GM18520 (cell line): ENCODE measurements around the gene SLC29A2.
A peak's percentile ranks its signal among the peaks of the same experiment; 100 is the strongest.
"Not testable (repeated sequence)": the region's sequence is repeated elsewhere in the genome, so short reads cannot be mapped to it uniquely, and the experiment has no call there.

Experiments
- ATAC-seq: cut with Tn5 transposase; IDR thresholded peaks from one replicate; pipeline ENCODE4 v1.9.1; 2021; ENCODE audit not compliant: unreplicated experiment

The SLC29A2 gene

DNA sequence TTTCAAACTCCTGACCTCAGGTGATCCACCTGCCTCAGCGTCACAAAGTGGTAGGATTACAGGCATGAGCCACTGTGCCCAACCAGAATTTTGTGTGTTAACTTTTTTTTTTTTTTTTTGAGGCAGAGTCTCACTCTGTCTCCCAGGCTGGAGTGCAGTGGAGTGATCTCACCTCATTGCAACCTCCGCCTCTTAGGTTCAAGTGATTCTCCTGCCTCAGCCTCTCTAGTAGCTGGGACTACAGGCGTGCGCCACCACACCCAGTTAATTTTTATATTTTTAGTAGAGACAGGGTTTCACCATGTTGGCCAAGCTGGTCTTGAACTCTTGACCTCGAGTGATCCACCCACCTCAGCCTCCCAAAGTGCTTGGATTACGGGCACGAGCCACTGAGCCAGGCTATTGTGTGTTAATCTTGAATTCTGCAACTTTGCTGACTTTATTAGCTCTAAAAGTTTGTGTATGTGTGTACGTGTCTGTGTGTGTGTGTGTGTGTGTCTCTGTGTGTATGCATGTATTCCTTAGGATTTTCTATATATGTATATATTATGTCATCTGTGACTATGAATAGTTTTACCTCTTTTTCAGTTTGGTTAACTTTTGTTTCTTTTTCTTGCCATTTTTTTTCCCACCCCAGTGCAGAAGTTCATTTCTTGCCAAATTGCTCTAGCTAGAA is 20.9 kb downstream of the SLC29A2 start:
- ATAC-seq = not testable (repeated sequence)

DNA sequence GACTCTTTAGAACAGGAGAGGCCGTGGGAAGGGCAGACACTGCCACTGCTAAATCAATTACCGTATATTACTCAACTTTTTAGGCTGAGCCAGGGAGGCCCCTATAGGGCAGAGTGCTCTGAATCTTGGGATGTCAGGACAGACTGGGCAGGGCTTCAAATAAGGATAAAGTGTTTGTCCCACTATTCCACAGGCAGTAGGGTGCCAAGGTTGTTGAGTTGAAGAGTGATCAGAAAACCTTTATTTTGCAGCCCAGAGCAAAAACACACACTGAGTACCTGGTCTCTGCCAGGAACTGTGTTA is 22.5 kb downstream of the SLC29A2 start:
- no peak for ATAC-seq

DNA sequence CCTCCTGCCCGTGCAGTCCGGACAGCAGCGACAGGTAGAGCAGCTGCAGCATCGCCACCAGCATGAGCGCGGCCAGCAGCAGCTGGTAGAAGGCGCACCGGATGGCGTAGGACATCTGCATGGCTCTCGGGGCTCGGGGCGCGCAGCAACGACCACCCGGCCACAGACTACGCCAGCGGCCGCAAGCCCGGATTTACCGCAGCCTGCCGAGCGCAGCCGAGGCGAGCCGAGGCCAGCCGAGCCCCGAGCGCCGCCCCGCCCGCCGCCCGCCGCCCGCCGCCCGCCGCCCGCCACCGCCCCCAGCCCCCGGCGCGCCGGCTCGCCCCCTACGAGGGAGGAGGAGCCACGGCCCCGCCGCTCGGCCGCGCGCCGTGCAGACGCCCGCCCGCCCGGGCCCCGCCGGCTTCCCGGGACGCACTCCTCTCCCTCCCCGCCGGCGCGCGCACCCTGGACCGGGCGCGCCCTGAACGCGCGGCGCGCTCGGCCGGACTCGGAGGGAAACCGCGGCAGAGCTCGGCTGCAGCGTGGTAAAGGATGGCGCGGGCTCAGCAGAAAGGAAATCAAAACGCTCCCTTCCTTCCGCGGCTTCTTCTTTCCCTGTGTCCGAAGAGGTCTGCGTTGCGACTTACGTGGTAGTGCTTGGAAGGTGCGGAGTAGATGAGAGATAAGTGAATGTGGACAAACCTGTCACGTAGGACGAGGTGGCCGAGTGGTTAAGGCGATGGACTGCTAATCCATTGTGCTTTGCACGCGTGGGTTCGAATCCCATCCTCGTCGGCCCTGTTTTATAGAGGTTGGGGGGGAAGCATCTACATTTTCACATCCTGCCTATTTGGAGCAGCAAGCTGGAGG is 23.9 kb downstream of the SLC29A2 start, which contains the start of gene B4GAT1:
Gene B4GAT1 (minus strand): TSS at position 205 of the 852 bp plus-strand sequence. CDS start 84 bp downstream, at position 121.
- no peak for ATAC-seq

DNA sequence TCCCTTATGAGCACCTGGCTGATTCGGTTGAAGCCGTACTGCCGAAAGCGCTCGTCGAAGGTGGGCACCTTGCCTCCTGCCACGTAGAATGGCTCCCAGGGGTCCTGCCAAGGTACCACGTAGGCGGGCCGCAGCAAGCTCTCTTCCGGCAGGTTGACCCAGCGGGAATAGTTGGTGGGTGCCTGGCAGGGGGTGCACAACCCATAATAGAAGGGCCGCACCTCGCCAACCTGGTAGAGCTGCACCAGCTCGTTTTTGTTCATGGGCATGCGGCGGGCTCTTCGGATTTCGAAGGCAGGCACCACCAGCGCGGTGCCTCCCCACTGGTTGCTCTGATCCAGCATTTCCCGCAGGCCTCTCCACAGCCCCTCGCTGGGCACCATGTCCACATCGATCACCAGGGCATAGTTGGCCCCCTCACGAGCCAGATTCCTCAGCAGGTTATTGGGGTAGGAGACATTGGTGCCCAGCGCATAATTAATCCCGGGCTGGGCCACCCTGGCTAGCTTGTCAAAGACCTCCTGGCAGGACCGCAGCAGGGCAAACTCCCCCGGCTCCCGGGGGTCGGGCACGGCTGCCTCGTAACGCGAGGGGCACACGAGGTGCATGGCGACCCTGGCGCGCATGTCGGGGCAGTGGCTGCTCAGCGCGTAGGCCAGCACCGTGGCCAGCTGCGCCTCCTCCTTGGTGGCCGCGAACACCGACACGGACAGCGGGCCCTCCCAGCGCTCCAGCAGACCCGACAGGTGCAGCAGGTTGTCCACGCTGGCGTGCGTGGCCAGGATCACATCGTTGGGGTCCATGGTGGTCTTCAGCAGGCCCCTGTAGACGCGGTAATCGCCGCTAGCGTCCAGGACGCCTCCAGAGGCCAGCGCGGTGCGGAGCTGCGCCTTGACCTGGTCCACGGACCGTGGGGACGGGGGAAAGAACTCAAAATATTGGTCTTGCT is 24.8 kb downstream of the SLC29A2 start:
- ATAC-seq = no peak

DNA sequence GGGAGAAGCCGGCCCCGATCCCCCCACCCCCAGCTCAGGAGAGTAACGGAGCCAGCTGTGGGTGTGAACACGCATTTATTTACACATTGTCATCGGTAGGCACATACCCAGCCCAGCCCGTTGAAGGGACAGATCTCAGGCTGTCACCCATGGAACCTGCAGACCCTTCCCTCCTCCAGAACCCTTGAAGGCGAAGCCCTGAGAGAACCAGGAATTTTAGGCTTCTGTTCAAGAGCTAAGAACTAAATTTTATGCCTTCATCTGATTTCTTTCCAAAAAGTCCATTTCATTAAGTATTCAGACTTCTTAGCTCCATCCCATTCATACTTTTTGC is 26.3 kb downstream of the SLC29A2 start:
- no peak for ATAC-seq

DNA sequence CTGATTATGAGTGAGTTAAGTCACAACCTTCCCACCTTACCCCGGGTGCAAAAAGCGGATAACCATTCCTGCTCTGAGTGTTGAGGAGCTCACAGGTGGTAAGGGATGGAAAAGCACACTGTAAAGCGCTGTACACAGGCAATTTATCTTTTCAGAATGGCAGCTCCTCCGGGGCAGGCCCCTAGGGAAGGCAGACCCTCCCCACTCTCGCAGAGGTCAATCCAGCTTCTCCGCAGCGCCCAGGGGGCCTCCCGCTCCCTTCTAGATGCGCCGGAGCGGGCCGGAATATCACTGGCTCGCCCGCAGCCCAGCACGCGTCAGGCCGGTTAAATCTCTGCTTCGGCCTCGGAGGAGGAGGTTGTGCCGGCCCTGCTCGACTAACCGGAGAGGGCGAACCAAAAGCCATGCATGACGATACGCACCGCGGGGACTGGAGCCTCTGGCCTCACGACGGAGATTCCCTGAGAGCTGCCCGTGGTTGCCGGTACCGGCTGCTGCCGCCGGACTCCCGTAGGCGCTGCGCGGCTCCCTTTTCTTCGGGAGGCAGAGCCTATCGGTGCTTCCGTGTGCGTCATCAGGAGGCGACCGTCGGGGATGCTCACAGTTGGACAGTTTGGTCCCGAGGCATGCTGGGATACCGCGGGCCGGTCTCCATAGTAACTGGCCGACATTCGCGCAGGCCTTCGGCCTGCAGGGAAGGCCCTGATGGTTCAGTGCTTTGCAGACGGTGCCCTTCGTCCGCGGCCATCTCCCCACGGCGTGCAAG is 26.8 kb downstream of the SLC29A2 start, which contains the start of gene BRMS1:
Gene BRMS1 (minus strand): TSS at position 555 of the 766 bp plus-strand sequence. CDS start 2,870 bp downstream, outside the sequence.
- ATAC-seq = peak; percentile 77

DNA sequence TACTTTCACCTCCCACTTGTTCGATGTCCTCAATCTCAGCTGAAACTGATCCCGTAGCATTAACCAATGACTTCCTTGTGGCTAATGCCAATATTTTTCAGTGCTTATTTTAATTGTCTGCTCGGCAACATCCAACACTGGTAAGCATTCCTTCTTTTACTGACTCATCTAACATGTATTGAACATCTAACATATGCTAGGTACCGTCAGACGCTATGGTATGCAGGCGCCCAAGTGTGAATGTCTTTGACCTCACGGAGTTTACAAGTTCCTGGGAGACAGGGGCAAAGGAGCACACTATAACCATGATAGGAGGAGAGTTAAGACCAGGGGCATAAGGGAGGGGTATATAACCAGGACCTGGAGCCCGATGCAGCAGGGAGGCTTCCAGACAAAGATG is 28.4 kb downstream of the SLC29A2 start:
- no peak for ATAC-seq

DNA sequence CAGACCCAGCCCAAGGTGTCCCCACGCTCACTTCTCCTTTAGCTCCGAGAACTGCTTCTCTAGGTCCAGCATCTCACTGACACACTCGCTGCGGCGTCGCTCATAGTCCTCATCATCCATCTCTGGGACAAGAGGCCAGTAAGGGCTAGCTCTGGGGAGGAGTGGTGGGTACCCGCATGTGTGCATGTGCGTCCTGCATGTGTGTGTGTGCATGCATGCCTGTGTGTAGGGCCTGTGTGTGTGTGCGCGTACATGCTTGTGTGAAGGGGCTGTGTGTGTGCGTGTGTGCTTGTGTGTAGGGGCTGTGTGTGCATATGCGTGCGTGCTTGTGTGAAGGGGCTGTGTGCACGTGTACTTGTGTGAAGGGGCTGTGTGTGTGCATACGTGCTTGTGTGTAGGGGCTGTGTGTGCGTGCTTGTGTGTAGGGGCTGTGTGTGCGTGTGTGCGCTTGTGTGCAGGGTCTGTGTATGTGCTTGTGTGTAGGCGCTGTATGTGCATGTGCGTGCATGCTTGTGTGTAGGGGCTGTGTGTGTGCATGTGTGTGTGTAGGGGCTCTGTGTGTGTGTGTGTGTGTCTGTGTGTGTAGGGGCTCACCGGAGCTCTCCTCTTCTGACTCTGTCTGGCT is 29.9 kb downstream of the SLC29A2 start:
- no peak for ATAC-seq

DNA sequence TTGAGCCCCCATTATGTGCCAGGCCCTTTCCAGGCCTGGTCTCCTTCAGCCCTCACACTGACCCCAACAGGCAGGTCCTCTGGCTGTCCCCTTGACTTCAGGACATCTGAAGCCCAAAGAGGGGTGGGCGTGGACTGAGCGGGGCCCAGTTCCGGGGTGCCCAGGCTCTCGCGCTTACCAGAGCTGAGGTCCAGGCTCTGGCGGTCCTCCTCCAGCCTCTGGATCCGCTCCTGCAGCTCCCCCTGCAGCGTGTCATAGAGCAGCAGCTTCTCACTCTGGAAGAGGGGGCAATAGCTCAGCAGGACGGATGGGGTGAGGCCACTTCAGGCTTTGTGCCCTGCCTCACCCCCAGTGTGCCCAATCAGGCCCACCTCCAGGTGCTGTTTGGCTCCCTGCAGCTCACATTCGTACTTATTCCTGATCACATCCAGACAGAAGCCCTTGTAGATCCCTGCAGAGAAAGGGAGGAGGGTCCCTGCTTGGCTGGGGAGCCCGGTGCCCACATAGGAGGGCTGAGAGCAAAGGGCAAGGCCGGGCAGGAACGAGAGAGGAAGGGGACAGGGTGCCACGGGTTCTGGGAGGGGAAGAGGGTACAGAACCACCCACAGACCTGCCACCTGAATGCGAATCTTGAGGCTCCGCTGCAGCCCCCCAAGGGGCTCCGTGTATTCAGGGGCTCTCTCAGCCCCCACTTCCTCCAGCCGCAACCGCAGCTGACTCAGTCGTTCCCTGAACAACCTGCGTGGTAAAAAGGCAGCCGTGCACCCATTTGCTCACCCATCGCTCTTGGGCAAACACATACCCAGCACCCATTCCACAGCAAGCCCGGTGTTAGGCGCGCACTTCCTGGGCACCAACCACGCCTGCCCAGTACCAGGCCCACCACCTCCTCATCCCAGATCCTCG is 30.7 kb downstream of the SLC29A2 start:
- no peak for ATAC-seq

DNA sequence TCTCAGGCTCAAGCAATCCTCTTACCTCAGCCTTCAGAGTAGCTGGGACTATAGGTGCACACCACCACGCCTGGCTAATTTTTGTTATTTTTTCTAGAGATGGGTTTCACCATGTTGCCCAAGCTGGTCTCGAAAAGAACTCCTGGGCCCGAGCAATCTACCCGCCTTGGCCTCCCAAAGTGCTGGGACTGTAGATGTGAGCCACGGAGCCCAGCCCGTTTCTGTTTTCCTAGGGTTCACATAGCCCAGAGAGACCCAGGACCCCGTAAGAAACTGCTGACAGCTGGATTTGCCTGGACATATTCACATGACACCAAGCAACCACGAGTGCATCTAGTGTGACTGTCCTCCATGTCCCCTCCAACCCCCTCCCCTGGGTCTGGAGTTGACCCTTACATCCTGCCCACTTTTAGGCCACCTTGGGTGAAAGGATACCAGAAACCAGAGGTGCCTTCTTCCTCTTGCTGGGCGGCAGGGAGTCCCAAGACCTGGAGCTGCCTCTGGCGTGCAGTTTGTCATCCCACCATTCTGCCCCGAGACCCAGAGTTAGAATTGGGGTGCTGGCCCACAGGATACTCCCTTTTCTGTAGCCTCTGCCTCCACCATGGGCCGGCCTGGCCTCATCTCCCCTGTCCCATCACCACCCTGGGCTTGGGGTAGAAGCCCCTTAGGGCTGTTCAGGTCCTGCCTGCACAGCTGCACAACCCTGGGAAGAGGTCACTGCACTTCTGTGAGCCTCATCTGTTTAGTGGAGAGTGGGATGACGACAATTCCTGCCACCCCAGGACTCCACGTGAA is 31.7 kb downstream of the SLC29A2 start:
- no peak for ATAC-seq

DNA sequence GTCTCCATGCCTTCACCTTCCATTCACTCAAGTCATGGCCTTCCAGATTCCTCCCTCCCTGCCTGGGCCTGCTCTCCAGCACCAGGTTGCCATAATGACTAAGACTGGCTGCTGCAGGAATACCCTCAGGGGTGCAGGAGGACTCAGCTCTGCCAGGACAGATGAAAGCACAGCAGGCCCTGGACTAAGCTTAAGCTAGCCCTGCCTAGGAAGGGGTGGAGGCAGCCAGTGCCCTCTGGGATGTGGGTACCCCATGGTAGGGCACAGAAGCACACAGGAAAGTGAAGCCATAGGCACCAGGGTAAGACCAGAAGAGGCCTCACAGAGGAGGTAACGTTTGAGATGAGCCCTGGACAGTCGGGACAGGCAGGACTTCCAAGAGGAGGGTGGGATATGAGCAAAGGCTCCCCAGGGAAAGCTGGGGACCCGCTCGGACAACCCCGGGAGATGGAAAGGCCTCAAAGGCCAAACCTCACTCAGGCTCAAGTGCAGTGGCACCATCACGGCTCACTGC is 32.3 kb downstream of the SLC29A2 start:
- no peak for ATAC-seq

DNA sequence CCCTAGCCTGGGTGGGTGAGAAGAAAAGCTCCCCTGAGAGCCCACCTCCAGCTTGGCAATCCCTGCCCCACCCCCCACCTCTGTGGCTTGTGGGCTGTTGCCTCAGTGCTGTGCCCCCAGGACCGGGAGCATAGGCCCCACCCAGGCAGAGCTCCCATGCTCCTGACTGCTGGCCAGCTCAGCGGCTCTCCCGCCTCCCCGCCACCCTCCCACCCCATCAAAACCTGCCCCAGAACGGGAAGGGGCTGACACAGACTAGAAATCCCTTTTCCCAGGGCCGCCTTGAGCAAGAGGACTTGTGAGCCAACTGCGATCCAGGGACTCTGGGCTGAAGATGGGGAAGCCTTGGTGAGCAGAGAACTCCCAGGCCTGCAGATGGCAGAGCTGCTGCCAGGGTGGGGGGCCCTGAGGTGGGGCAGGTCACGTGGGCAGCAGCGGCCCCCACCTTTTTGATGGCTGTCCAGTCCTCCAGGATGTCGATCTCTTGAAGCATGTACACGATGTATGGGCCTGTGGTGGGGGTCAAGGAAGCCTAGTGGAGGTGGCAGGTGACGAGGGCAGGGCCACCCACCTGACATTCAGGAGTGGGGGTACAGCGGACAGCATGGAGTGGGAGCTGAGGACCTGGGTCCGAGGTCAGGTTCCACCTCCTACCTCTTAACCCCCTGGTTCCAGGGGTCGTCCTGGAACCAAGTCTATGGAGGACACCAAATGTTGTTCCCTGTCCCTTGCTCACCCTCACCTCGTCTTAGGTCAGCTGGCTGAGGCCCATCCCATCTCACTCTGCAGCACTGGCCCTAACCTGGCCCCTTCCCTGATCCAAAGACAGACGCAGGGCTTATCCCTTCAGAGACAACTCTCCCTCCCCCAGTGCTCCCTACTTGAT is 33.0 kb downstream of the SLC29A2 start:
- no peak for ATAC-seq

DNA sequence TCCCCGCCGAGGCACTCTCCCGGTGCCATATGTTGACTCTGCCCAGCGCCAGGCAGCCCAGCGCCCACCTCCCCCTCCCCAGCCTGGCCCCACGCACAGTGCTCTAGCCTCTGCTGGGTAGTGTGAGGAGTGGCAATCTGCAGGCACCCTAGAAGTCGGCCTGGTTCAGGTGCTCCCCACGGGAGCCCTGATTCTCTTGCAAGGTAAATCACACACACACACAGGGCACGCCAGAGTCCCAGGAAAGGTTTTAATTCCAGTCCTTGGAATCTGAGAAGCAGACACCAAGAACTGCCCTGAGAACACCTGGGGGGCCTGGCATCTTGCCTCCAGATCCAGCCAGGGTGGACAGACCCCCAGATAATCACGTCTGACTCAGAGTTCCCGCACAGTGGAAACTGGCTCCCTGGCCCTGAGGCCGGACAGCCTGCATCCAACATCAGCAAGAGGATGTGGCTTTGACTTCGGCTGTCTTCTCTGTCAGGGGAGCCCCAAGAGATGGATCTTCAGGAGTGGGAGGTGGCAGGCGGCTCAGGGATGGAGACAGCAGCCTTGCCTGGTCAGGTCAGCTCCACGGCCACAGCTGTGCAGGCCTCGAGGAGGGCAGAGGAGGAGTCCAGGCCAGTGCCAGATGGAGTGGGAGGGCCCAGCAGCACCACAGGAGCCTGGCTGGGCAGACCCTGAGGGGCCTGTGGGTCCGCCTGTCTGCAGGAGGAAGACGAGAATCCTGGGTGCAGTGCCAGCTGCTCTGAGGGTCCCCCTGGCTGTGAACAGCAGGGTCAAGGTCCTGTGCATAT is 34.3 kb downstream of the SLC29A2 start:
- no peak for ATAC-seq

DNA sequence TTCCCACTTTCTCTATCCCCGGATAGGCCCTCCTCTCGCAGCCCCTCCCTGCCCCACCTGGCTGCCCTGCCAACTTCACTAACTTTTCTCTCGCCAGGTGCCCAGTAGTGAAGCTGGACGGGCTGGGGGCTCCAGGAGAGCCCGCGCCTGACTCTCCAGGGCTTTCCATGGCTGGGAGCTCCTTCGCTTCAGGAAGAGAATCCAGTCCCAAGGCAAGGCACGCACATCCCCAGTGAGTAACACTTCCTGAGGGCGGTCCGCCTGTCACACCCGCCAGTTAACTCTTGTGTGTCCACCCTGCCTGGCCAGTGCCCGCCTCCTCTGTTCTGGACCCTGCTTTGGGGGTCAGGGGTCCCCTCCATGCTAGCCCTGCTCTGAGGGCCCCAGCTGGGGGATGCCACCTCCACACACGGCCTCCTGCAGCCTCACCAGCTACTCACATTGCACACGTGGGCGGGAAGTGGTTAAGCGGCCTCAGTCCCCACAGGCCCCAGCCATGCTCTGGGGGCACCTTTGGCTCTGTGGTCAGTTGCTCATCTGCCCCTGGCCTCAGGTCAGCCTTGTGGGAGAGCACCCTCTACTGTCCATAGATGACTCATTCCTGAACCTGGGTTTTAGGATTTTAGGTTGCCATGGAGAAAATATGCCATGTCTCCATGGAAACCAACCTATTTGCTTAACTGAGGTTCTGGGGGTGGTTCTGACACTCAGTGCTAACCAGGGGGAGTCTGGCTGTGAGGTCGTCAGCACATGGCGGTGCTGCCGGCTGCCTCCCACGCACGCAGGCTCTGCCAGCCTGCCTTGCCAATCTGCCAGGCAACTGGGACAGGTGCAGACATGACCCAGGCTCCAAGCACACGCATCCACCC is 35.1 kb downstream of the SLC29A2 start, which contains the start of gene RIN1:
Gene RIN1 (minus strand): TSS at position 201 of the 869 bp plus-strand sequence. CDS start 32 bp downstream, at position 169.
- ATAC-seq = peak; percentile 63

DNA sequence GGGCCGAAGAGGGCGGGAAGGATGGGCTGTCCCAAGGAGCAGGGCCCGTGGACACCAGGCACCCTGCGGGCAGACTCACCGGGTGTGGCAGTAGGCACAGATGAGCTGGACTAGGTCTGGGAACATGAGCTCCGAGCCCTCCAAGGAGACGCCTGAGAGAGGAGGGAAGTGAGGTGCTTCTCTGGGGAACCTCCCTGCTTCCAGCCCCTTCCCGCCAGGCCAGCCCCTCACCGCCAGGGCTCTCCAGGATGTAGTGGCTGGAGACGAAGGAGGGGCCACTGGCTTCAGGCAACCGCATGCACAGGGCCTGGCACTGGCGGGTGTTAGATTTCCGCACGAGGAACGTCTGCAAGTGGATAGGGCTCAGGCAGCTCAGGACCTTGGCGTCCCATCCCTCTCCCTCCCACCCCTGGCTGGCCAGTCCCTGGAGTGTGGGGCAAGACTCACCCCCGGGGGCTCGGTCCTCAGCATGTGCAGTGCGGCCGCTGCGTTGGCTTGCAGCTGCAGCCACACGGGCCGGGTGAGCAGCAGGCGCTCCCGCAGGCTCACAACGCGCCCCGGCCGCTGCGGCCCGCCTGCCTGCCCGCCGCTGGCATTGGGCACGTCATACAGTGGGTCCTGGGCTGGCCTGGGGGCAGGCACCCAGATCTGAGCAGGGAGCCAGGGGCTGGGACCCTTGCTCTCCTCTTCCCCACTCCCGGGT is 35.9 kb downstream of the SLC29A2 start:
- no peak for ATAC-seq
